IPS-NIHi11 (cell line): Measurements from ENCODE around the gene WDR70.
A peak's percentile ranks its signal among the peaks of the same experiment; 100 is the strongest.
"Not testable (repeated sequence)": the region's sequence is repeated elsewhere in the genome, so short reads cannot be mapped to it uniquely, and the experiment has no call there.

Source experiments
- DNase-seq: peaks from one replicate; pipeline ENCODE4 v3.0.0; 2012; ENCODE audit warnings: mixed read lengths, low spot score

The WDR70 gene

DNA sequence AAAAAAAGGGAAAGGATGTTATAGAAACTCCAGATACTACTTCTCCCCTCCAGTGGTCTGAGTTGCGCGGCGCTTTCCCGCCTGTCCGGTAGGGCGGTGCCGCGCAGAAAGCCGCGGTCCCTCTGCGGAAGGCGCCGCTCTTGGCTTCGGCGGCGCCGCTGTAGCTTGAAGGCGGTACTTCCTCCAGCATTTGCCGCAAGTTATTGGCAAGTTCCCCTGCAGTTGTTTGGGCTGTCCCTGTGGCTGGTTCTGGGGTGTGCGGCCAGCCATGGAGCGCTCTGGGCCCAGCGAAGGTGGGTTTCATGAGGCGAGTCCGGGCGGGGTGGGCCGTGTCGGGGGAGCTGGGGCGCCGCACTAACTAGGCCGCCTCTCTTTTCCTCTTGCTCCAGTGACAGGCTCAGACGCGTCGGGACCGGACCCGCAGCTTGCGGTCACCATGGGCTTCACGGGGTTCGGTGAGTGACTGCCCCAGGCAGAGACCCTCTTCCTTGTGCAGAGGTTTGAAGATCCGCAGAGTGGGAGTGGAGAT is at the start of gene WDR70:
TSS of gene WDR70 (plus strand) at position 219 of the 529 bp plus-strand sequence. CDS start at position 269, 50 bp downstream.
- DNase-seq = peak; percentile 81

DNA sequence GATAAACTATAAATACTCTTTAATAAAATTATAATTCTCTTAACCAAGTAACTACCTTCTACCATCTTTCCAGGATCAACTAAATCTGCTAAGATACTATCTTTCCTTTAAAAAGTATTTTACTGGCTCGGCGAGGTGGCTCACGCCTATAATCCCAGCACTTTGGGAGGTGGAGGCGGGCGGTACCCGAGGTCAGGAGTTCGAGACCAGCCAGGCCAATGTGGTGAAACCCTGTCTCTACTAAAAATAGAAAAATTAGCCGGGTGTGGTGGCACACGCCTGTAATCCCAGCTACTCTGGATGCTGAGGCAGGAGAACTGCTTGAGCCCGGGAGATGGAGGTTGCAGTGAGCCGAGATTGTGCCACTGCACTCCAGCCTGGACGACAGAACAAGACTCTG is 44.4 kb upstream of the WDR70 start:
- DNase-seq = not testable (repeated sequence)

DNA sequence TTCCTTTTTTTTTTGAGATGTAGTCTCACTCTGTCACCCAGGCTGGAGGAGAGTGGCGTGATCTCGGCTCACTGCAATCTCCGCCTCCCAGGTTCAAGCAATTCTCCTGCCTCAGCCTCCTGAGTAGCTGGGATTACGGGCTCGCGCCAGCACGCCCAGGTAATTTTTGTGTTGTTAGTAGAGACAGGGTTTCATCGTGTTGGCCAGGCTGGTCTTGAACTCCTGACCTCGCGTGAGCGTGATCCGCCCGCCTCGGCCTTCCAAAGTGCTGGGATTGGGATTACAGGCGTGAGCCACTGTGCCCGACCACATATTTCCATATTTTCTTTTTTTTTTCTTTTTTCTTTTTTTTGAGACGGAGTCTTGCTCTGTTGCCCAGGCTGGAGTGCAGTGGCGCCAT is 36.4 kb upstream of the WDR70 start:
- DNase-seq = not testable (repeated sequence)

DNA sequence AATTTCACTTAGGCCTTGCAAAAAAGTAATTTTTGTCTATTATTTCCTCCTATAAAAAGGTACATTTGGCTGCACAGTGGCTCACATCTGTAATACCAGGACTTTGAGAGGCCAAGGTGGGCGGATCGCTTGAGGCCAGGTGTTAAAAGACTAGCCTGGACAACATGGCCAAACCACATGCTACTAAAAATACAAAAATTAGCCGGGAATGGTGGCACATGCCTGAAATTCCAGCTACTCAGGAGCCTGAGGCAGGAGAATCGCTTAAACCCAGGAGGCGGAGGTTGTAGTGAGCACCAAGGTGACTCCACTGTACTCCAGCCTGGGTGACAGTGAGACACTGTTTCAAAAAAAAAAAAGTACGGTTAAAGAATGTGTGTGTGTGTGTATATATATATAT is 24.0 kb upstream of the WDR70 start:
- DNase-seq = no peak

DNA sequence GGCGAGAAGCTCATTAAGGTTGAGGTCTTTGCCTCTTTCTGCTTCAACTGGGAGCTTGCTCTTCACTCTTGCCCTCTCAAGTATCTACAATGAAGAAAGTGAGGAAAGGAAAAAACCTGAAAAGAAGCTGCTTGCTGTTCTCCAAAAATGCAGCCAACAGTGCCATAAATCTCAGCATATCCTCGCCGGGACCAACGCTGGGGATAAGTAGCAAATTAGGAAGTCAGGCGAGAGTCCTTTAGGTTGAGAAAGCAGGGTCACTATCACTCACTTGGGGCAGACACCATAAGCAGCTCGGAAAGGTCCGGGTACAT is 8.6 kb upstream of the WDR70 start:
- DNase-seq = no peak

DNA sequence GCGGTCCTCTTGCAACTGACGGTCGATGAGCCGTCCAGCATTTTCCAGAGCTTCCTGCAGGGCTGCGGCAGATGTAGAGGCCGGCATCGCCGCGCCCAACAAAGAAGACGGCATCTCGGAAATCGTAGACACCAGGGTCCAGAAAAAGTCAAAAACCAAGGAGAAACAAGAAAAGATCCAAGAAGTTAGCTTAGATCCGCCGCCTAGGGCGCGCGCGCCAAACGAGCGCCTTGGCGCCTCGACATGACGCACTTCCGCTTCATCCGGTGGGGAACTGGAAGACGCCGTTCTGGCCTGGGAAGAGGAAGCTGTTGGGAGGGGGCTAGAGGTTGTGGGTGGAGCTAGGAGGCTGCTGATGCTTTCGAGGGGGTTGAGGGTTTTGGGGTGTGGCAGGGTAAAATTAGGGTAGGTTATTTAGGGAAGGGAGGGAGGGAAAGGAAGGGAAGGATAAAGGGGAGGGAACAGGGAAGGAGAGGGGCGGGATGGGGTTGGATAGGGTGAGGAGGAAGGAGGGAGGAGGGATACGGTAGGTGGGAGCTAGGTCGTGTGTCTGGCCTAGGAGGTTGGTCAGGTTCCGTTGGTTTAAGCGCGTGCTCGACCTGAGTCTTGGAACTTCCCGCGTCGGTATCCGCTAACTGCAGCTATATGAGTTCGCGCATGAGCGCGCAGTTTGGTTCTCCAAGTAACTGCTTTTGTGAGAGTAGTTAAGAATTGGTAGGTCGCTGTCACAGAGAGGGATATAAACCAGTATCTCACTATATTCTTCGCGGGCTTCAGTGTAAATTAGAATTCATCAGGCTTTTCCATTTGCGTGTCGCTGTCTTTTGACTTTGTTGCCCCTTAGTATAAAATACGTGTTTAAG is 8.0 kb upstream of the WDR70 start, which contains the start of gene NUP155:
TSS of gene NUP155 (minus strand) at position 243 of the 863 bp plus-strand sequence. CDS start at position 114, 129 bp downstream.
- DNase-seq = peak; percentile 93

DNA sequence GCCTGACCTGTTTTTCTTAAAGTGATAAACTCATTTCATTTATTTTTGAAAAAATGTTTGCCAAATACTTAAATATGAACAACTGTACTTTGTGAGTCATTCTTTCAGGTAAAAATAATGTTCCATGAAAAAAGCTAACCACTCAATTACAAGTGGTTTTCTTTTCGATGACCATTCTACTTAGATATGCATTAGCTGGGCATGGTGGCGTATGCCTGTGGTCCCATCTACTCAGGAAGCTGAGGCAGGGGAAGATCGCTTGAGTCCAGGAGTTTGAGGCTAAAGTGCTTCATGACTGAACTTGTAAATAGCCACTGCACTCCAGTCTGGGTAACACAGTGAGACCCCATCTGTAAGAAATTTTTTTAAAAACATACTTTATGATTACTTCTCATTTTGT is 4.0 kb upstream of the WDR70 start:
- no peak for DNase-seq

DNA sequence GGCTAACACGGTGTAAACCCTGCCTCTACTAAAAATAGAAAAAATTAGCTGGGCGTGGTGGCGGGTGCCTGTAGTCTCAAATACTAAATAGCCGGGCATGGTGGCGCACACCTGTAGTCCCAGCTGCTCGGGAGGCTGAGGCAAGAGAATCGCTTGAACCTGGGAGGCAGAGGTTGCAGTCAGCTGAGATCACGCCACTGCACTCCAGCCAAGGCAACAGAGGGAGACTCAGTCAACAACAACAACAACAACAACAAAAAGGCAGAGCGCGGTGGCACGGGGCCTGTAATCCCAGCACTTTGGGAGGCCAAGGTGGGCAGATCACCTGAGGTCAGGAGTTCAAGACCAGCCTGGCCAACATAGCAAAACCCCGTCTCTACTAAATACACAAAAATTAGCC is 1.1 kb upstream of the WDR70 start:
- not testable (repeated sequence) for DNase-seq

DNA sequence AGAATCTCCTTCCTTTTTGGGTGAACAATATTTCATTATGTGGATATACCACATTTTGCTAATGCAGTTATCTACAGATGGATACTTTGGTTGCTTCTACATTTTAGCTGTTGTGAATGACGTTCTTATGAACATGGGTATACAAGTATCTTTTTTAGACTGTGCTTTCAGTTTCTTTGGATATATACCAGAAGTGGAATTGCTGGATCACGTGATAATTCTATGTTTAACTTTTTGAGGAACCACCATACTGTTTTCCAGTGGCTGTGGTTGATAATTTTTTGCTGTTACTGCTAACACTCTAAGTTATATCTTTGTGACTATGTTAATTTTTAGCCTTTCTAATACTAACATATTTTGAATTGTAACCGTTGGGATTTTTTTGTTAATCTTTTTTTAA is 12.5 kb downstream of the WDR70 start:
- DNase-seq = no peak

DNA sequence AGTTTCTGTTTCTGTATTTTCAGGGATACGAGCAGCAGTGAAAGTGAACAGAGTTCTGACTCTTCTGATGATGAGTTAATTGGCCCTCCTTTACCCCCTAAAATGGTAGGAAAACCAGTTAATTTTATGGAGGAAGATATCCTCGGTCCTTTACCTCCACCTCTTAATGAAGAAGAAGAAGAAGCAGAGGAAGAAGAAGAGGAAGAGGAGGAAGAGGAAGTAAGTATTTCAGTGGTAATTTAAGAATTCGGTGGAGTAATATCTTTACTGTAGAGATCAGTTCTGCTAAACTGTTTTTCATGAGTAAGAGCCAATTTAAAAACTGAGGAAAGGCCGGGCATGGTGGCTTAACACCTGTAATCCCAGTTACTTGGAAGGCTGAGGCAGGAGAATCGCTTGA is 17.2 kb downstream of the WDR70 start:
- DNase-seq = no peak

DNA sequence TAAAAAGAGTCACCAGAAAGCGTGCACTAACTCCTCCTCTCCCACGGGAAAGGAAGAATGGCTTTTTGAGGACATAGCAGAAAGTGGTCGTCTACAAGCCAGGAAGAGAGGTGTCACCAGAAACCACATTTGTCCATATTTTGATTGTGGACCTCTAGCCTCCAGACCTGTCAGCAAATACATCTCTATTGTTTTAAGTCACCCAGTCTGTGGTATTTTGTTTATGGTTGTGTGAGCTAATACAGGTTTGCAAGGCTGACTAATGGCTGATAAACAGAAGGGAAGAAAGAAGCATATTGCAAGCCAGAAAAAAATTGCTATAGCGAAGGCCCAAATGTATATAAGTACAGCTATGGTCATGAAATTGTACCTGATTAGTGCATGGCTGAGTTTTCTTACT is 21.4 kb downstream of the WDR70 start:
- no peak for DNase-seq

DNA sequence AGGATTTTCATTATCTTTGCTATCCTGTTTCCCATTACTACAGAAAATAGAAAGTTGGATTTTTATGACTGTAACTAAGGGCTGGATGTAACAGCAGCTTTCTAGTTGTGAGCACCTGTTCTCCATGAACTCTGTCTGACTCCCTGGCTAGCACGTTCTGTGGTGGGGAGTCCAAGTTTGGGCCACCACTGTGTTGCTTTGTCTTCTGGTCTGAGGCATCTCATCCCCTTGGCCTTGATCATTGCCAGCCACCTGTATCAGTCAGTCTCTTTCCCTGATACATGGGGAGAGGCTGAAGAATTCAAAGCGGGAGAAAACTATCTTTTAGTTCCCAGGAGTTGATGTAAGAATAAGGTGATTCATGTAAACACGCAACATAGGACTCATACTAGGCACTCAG is 33.4 kb downstream of the WDR70 start:
- no peak for DNase-seq

DNA sequence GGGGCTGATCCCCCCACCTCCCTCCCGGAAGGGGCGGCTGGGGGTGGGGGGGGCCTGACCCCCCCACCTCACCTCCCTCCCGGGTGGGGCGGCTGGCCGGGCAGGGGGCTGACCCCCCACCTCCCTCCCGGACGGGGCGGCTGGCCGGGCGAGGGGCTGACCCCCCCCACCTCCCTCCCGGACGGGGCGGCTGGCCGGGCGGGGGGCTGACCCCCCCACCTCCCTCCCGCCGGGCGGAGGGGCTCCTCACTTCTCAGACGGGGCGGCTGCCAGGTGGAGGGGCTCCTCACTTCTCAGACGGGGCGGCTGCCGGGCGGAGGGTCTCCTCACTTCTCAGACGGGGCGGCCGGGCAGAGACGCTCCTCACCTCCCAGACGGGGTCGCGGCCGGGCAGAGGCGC is 36.3 kb downstream of the WDR70 start:
- DNase-seq = not testable (repeated sequence)

DNA sequence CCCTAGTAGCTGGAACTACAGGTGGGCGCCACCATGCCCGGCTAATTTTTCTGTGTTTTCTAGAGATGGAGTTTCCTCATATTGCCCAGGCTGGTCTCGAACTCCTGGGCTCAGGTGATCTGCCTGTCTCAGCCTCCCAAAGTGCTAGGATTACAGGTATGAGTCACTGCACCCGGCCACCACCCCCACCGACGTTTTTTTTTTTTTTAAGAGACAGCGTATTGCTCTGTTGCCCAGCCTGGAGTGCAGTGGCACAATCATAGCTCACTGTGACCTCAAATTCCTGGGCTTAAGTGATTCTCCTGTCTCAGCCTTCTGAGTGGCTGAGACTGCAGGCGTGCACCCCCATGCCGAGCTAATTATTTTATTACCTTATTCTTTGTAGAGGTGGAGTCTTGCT is 38.2 kb downstream of the WDR70 start:
- no peak for DNase-seq

DNA sequence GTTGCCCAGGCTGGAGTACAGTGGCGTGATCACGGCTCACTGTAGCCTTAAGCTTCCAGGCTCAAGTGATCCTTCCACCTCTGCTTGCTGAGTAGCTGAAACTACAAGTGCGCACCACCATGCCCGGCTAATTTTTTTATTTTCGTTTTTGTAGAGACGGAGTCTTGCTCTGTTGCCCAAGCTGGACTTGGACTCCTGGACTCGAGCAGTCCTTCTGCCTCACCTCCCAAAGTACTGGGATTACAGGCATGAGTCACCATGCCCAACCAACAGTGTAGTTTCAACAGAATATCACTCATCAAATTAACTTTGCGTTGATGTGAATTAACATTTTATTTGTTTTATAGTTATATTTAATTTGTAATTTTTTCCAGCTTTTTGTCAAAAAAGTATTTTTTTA is 45.3 kb downstream of the WDR70 start:
- DNase-seq = no peak

DNA sequence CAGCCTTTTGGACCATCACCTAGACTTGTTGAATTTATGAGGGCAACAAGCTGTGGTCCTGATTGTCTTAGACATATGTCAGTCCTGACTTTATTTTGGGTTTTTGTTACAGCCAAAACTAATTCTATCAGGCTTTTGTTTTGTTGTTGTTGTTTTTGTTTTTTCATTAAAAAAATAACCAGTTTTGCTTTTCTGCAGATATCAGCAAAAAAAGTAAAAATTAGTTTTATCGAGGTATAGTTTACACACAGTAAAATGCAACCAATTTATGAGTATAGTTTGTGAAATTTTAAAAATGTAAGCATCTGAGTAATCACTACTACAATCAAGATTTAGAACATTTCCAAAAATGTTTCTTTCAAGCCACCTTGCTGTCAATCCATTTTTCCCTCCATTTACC is 48.9 kb downstream of the WDR70 start:
- DNase-seq = no peak

DNA sequence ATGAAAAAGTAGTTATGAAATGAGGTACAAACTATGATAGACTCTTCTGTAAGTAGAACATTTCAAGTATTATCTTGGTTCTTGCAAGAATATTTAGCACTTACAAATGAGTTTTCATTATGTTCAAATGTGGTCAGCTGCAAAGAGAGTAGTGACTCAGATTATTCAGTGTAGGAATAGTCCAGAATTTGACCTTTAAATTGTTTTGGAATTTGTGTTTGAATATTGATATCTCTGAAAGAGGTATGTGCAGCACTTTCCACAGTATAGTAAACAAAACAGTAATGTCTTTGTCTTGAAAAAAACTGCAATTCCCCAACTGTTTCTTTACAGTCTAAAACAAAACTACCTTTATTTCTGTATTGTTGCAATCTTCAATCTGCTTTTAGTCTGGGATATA is 56.1 kb downstream of the WDR70 start:
- DNase-seq = no peak

DNA sequence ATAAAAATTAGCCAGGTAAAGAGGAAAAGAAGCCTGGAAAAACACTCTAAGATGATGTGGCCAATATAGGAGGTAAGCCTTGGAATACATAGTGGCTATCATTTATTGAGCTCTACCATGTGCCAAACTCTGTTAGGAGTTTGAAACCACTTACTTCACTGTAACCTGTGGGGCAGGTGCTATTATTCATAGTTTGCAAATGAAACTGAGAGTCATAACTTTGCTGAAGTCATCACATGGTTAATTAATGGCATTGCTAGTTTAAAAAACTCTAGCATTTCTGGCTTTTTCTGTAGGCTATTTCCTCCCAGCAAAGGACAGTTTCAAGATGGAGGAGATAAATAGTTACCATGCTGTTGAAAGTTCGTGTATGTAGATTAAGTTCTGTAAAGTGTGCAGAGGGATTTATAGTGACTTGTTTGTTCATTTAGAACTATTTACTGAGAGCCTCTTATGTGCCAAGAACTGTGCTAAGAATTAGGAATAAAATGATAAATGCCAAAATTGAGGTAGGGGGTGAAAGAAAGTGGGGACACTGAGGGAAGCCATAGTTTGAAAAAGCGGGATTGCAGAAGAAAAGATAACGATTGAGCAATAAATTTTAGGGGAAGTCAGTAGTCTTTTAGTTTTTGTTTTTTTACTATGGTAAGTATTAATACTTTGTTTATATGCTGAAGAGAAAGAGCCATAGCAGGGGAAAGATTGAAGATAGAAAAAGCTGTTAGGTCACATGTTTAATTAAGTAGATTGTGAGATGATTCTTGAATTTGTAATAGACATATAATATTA is 57.2 kb downstream of the WDR70 start:
- no peak for DNase-seq

DNA sequence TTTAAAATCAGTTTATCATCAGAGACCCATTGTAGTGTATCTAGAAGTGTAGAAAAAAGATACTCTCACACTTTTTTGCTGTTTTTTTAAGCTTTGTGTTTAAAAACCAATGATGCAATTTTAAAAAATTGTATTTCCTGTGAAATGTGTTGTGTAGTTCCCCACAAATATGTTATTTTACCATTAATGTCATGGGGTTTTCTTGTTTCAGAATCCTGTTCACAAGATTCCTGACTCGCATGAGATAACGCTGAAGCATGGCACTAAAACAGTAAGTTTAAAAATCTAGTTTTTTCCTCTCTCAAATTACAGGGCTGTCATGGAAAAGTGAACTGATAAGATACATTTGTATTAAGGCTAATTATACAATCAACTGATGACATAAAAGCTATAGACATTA is 58.6 kb downstream of the WDR70 start:
- DNase-seq = no peak

DNA sequence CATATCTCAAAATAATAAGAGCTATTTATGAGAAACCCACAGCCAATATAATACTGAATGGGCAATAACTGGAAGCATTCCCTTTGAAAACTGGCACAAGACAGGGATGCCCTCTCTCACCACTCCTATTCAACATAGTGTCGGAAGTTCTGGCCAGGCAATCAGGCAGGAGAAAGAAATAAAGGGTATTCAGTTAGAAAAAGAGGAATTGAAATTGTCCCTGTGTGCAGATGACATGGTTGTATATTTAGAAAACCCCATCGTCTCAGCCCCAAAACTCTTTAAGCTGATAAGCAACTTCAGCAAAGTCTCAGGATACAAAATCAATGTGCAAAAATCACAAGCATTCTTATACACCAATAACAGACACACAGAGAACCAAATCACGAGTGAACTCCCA is 66.7 kb downstream of the WDR70 start:
- DNase-seq = not testable (repeated sequence)

DNA sequence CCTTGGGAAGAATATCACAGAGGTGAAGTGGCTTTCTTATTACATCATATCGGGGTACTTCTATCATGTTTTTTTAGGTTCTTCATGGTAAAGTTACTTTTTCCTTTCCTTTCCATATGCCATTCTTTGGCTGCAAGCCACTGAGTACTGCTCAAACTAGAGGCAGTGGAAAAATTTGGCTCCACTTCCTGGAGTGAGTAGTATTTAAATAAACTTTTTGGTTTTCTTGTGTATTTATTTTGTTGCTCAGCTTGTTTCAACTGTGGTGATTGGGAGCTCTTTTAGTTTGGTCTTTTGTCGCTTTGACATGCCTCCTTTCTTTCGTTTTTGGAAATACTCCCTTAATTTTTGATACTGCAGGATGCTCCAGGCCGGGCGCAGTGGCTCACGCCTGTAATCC is 69.8 kb downstream of the WDR70 start:
- DNase-seq = no peak

DNA sequence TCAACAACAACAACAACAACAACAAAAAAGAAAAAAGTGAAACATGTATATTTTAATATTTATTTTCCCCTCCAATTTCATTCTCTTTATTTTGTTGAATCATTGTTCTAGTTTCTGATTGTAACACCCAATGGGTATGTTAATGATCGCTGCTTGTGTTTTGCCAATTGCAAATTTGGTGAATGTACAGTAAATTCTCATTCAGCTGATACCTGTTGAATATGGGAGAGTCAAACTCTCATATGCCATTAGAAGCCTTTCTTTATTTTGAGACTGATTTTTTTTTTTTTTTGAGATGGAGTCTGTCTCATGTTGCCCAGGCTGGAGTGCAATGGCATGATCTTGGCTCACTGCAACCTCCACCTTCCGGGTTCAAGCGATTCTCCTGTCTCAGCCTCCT is 72.9 kb downstream of the WDR70 start:
- DNase-seq = not testable (repeated sequence)

DNA sequence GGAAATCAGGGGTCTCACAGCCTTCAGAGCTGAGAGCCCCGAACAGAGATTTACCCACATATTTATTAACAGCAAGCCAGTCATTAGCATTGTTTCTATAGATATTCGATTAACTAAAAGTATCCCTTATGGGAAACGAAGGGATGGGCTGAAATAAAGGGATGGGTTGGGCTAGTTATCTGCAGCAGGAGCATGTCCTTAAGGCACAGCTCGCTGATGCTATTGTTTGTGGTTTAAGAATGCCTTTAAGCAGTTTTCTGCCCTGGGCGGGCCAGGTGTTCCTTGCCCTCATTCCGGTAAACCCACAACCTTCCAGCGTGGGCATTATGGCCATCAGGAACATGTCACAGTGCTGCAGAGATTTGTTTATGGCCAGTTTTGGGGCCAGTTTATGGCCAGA is 74.1 kb downstream of the WDR70 start:
- DNase-seq = not testable (repeated sequence)
